ENCODE measurements around the gene NFKBIL1. TPM values are rescaled to one million over a fixed set of nuclear protein-coding genes. Genes with fewer than 3 reads are reported as not detected.

NFKBIL1 gene
- total and polyA plus RNA-seq, 8 donors, result 0.45 to 51.9 (median 18.9) TPM

- TF ChIP-seq POLR2AphosphoS5 (IDR thresholded peaks at IDR 0.05), result no peak
- TF ChIP-seq POLR2A (IDR thresholded peaks at IDR 0.05), result no peak
- TF ChIP-seq CTCF (IDR thresholded peaks at IDR 0.05), result no peak
- TF ChIP-seq EP300 (IDR thresholded peaks at IDR 0.05), result no peak
- Histone ChIP-seq H3K4me1 (peaks cover 0 to 12% (median 8%) of the 10 kb centered on the region in 4 donors), H3K4me3 (no peak overlapping the region), H3K36me3 (peaks cover 64 to 70% (median 68%) of the 10 kb centered on the region in 4 donors), H3K27ac (no peak overlapping the region), H3K9me3 (no peaks in the 10 kb centered on the region), H3K27me3 (no peaks in the 10 kb centered on the region)
- no peak for DNase-seq
- WGBS, 5 donors, result 88 to 94% (median 92%) methylated on average over 7 of the region's 7 CpGs
- intact Hi-C loops (cut with DNase I; ENCODE audit: low total_unique reads), result no loop called here
These were observed 16.2 kb upstream of the NFKBIL1 start for GRCh38 chr6:31531162-31531561.

DNA sequence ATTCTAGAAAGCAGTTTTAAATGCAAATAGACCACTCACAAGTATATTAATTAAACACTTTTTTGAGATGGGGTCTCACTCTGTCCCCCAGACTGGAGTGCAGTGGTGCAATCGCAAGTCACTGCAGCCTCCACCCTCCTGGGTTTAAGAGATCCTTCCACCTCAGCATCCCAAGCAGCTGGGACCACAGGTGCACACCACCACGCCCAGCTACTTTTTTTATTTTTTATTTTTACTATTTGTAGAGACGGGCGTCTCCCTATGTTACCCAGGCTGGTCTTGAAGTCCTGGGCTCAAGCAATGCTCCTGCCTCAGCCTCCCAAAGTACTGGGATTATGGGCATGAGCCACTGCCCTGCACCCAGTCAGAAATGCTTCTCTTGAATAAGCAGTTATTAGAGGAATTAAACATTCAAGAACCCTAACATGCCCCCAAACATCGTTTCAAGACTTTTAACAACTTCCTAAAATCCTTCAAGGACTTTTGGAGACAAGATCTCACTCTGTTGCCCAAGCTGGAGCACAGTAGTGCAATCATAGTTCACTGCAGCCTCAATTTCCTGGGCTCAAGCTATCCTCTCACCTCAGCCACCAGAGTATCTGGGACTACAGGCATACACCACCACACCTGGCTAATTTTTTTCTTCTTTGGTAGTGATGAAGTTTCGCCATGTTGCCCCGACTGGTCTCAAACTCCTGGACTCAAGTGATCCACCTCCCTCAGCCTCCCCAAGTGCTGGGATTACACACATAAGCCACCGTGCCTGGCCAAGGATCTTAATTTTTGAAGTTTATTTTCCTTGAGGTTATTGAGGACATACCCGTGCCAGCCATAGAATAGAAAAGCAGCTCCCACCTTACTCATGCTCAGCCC, 15.4 kb upstream of the NFKBIL1 start:
- no peaks in the 10 kb centered on the region for H3K9me3 ChIP-seq
- no peak overlapping the region for H3K27ac ChIP-seq
- DNase-seq, result no peak
- H3K36me3 ChIP-seq, result peaks cover 72 to 78% (median 77%) of the 10 kb centered on the region in 4 donors
- WGBS, 5 donors, result 67 to 70% (median 70%) methylated on average over 9 of the region's 9 CpGs
- no peak for TF ChIP-seq POLR2A (IDR thresholded peaks at IDR 0.05)
- TF ChIP-seq CTCF (IDR thresholded peaks at IDR 0.05), result no peak
- no peak for TF ChIP-seq EP300 (IDR thresholded peaks at IDR 0.05)
- no peak for TF ChIP-seq POLR2AphosphoS5 (IDR thresholded peaks at IDR 0.05)
- H3K27me3 ChIP-seq, result no peaks in the 10 kb centered on the region
- peaks cover 0 to 20% (median 11%) of the 10 kb centered on the region in 4 donors for H3K4me1 ChIP-seq
- intact Hi-C loops (cut with DNase I; ENCODE audit: low total_unique reads), result no loop called here
- H3K4me3 ChIP-seq, result no peak overlapping the region

- no peak overlapping the region for H3K27ac ChIP-seq
- DNase-seq, result no peak
- TF ChIP-seq POLR2A (IDR thresholded peaks at IDR 0.05) (no peak), POLR2AphosphoS5 (IDR thresholded peaks at IDR 0.05) (no peak), CTCF (IDR thresholded peaks at IDR 0.05) (no peak), EP300 (IDR thresholded peaks at IDR 0.05) (no peak)
- no peak overlapping the region for H3K4me3 ChIP-seq
- H3K36me3 ChIP-seq, result peaks cover 81 to 87% (median 85%) of the 10 kb centered on the region in 4 donors
- no peaks in the 10 kb centered on the region for H3K9me3 ChIP-seq
- H3K27me3 ChIP-seq, result no peaks in the 10 kb centered on the region
- intact Hi-C loops (cut with DNase I; ENCODE audit: low total_unique reads), result no loop called here
- peaks cover 0 to 29% (median 16%) of the 10 kb centered on the region in 4 donors for H3K4me1 ChIP-seq
- WGBS, 5 donors, result 57 to 68% (median 63%) methylated on average over 9 of the region's 9 CpGs
These were observed 14.6 kb upstream of the NFKBIL1 start for GRCh38 chr6:31532644-31533454.

DNA sequence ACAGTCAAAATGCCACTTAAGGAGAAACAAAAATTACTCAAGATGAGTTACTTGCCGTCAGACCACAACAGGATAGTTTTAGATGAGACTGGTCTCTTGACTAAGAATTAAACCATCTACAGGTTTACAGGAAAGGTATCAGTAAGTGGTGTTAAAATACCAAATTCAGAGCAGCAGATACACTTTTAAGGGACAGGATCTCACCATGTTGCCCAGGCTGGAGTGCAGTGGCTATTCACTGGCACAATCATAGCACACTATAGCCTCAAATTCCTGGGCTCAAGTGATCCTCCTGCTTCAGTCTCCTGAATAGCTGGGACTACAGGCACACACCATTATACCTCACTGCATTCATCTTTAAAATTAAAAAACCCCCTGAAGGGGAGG, 14.0 kb upstream of the NFKBIL1 start:
- intact Hi-C loops (cut with DNase I; ENCODE audit: low total_unique reads), result no loop called here
- WGBS, 5 donors, result 74 to 100% (median 82%) methylated on average over 1 of the region's 1 CpG
- Histone ChIP-seq H3K36me3 (peaks cover 87 to 93% (median 91%) of the 10 kb centered on the region in 4 donors), H3K4me3 (no peak overlapping the region), H3K4me1 (peaks cover under 1 to 35% (median 21%) of the 10 kb centered on the region in 4 donors), H3K27ac (no peak overlapping the region), H3K9me3 (no peaks in the 10 kb centered on the region), H3K27me3 (no peaks in the 10 kb centered on the region)
- TF ChIP-seq POLR2A (IDR thresholded peaks at IDR 0.05) (no peak), CTCF (IDR thresholded peaks at IDR 0.05) (no peak), EP300 (IDR thresholded peaks at IDR 0.05) (no peak), POLR2AphosphoS5 (IDR thresholded peaks at IDR 0.05) (no peak)
- no peak for DNase-seq

Measured in stomach (tissue), 9 donors.